Measurements from ENCODE around the gene SPDYE16.
"Not testable (repeated sequence)": the region's sequence is repeated elsewhere in the genome, so short reads cannot be mapped to it uniquely, and the experiment has no call there.

- TF ChIP-seq, protein P1, sequence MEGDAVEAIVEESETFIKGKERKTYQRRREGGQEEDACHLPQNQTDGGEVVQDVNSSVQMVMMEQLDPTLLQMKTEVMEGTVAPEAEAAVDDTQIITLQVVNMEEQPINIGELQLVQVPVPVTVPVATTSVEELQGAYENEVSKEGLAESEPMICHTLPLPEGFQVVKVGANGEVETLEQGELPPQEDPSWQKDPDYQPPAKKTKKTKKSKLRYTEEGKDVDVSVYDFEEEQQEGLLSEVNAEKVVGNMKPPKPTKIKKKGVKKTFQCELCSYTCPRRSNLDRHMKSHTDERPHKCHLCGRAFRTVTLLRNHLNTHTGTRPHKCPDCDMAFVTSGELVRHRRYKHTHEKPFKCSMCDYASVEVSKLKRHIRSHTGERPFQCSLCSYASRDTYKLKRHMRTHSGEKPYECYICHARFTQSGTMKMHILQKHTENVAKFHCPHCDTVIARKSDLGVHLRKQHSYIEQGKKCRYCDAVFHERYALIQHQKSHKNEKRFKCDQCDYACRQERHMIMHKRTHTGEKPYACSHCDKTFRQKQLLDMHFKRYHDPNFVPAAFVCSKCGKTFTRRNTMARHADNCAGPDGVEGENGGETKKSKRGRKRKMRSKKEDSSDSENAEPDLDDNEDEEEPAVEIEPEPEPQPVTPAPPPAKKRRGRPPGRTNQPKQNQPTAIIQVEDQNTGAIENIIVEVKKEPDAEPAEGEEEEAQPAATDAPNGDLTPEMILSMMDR (IDR thresholded peaks at IDR 0.05) = not testable (repeated sequence)
- TF ChIP-seq POLR2A (IDR thresholded peaks at IDR 0.05); POLR2AphosphoS5 (IDR thresholded peaks at IDR 0.05; ENCODE audit: insufficient read depth in 1 of 2, low read depth in 1 of 2): not testable (repeated sequence)
Observed at GRCh38 chr7:76588586-76588985, 45.5 kb upstream of the SPDYE16 start.
